ENCODE measurements around the gene DLEC1. TPM values are rescaled to one million over a fixed set of nuclear protein-coding genes. Genes with fewer than 3 reads are reported as not detected.
A peak's percentile ranks its signal among the peaks of the same experiment; 100 is the strongest.

The DLEC1 gene
- total RNA-seq, 4 donors from 2014 or later, result 3.7 to 96.0 (median 7.1) TPM

DNA sequence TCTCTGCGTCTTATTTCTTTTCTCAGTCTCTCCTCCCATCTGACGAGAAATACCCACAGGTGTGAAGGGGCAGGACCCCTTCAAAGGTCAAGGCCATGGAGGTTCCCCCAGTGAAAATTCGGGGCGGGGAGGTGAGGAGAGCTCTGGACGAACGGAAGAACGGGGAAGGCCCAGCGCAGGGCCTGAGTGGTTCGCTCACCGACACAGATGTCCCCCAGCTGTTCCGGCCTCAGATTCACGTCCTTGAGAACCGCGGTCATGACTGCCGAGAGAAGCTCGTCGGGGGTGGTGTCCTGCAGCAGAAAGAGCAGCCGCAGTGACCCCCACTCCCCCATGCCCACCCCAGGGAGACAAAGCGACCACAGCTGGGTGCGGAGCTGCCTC lies 97.4 kb downstream of the DLEC1 start:
- peak overlapping the region; percentile 70 to 98 (median 86) for H3K4me3 ChIP-seq
- H3K9me3 ChIP-seq, result no peaks in the 10 kb centered on the region
- WGBS, 2 donors, result 0 to 1% methylated on average over 14 to 17 of the region's 20 CpGs
- TF ChIP-seq, protein P1, sequence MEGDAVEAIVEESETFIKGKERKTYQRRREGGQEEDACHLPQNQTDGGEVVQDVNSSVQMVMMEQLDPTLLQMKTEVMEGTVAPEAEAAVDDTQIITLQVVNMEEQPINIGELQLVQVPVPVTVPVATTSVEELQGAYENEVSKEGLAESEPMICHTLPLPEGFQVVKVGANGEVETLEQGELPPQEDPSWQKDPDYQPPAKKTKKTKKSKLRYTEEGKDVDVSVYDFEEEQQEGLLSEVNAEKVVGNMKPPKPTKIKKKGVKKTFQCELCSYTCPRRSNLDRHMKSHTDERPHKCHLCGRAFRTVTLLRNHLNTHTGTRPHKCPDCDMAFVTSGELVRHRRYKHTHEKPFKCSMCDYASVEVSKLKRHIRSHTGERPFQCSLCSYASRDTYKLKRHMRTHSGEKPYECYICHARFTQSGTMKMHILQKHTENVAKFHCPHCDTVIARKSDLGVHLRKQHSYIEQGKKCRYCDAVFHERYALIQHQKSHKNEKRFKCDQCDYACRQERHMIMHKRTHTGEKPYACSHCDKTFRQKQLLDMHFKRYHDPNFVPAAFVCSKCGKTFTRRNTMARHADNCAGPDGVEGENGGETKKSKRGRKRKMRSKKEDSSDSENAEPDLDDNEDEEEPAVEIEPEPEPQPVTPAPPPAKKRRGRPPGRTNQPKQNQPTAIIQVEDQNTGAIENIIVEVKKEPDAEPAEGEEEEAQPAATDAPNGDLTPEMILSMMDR (IDR thresholded peaks at IDR 0.05), result no peak
- TF ChIP-seq POLR2A (IDR thresholded peaks at IDR 0.05), result no peak
- TF ChIP-seq EP300 (IDR thresholded peaks at IDR 0.05), result no peak
- no peaks in the 10 kb centered on the region for H3K27me3 ChIP-seq
- DNase-seq (ENCODE audit: low spot score in 2 of 2), result no peak
- H3K36me3 ChIP-seq, result peaks cover 0 to 49% (median 0%) of the 10 kb centered on the region in 3 donors
- H3K4me1 ChIP-seq, result peaks cover 0 to 62% (median 23%) of the 10 kb centered on the region in 4 donors
- H3K27ac ChIP-seq, result peak overlapping the region; percentile 37 to 96 (median 68)

DNA sequence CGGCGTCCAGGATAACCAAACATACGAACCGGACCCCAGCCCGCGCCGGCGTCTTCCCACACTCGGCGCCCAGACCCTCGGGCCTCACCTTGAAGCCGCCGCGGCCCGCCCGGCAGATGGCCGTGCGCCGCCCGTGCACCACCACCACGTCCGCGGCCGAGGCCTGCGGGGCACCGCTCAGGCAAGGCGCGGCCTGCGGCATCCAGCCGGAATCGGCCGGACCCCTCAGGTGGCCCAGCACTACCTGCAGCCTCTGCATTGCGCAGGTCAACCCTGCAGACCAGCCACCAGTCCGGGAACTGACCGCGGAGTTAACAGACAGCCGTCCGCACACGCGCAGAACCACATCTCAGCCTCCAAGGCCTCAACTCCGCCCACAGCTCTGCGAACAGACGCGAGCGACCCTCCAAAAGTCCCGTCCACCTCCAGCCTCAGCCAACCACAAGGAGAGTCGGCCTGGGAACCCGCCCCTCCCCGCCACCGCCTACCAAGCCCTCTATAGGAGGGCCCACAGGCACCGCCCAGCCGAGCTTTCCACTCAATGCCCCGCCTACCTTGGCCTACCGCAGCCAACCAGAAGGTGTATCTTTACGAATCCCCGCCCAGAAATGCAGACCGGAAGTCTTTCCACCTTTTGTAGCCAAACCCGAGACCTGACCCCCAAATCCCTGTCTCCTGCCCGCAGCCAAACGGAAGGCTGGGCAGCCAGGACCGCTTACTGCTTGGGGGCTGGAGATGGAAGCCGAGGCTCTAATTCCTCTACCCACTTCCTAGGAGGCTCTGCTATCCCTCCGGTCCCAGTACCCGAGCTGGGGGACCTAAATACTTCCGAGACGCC lies 98.0 kb downstream of the DLEC1 start, which contains the start of gene ACAA1:
TSS of gene ACAA1 (minus strand) at position 351 of the 838 bp plus-strand sequence. CDS start at position 259, 92 bp downstream.
- Histone ChIP-seq H3K27ac (peak within 1 kb of the TSS; percentile 72 to 96 (median 92)), H3K36me3 (peaks cover 0 to 49% (median 1%) of the 10 kb centered on the region in 3 donors), H3K27me3 (no peaks in the 10 kb centered on the region), H3K9me3 (no peaks in the 10 kb centered on the region), H3K4me3 (peak within 1 kb of the TSS; percentile 70 to 98 (median 88)), H3K4me1 (peaks cover 0 to 62% (median 23%) of the 10 kb centered on the region in 4 donors)
- DNase-seq (ENCODE audit: low spot score in 2 of 2), result peak; percentile 99
- WGBS, 2 donors, result 0% methylated on average over 26 to 33 of the region's 66 CpGs
- peak; percentile 73 to 96 for TF ChIP-seq EP300 (IDR thresholded peaks at IDR 0.05)
- TF ChIP-seq, protein P1 (IDR thresholded peaks at IDR 0.05), result peak in 3 of 5 experiments; percentile 15 to 49 (median 24)
- TF ChIP-seq POLR2A (IDR thresholded peaks at IDR 0.05), result peak; percentile 84 to 88

GRCh38 chr3:38137615-38138348 lies 98.8 kb downstream of the DLEC1 start:
- H3K27ac ChIP-seq, result peak overlapping the region; percentile 72 to 96 (median 92)
- H3K4me3 ChIP-seq, result peak overlapping the region; percentile 70 to 98 (median 88)
- WGBS, 2 donors, result 11 to 18% methylated on average over 19 to 22 of the region's 22 CpGs
- TF ChIP-seq EP300 (IDR thresholded peaks at IDR 0.05), result no peak
- TF ChIP-seq POLR2A (IDR thresholded peaks at IDR 0.05), result no peak
- TF ChIP-seq, protein P1 (IDR thresholded peaks at IDR 0.05), result no peak
- peaks cover 0 to 48% (median 4%) of the 10 kb centered on the region in 3 donors for H3K36me3 ChIP-seq
- peaks cover 0 to 60% (median 23%) of the 10 kb centered on the region in 4 donors for H3K4me1 ChIP-seq
- no peaks in the 10 kb centered on the region for H3K27me3 ChIP-seq
- peak in 1 of 2 donors; percentile 32 for DNase-seq (ENCODE audit: low spot score in 2 of 2)
- no peaks in the 10 kb centered on the region for H3K9me3 ChIP-seq

DNA sequence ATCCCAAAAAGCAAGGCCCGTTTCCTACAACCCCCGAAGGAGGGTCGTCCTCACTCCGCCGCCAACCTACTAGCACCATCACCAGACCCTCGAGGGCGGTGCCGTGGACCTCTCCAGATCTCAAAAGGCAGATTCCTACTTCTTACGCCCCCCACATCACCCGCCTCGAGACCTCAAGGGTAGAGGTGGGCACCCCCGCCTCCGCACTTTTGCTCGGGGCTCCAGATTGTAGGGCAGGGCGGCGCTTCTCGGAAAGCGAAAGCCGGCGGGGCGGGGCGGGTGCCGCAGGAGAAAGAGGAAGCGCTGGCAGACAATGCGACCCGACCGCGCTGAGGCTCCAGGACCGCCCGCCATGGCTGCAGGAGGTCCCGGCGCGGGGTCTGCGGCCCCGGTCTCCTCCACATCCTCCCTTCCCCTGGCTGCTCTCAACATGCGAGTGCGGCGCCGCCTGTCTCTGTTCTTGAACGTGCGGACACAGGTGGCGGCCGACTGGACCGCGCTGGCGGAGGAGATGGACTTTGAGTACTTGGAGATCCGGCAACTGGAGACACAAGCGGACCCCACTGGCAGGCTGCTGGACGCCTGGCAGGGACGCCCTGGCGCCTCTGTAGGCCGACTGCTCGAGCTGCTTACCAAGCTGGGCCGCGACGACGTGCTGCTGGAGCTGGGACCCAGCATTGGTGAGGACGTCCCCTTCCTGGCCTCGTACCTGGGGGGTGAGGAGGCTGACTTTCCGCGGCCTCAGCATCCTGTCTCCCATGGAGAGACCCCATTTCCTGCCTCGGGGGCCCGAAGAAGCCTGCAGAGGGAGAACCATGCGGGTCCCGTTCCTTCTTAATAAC lies 99.6 kb downstream of the DLEC1 start, which contains the start of gene MYD88:
TSS of gene MYD88 (plus strand) at position 313 of the 842 bp plus-strand sequence. CDS start at position 353, 40 bp downstream.
- H3K36me3 ChIP-seq, result peaks cover 0 to 43% (median 4%) of the 10 kb centered on the region in 3 donors
- peak within 1 kb of the TSS; percentile 70 to 98 (median 88) for H3K4me3 ChIP-seq
- peak; percentile 74 to 75 for DNase-seq (ENCODE audit: low spot score in 2 of 2)
- no peaks in the 10 kb centered on the region for H3K27me3 ChIP-seq
- TF ChIP-seq, protein P1 (IDR thresholded peaks at IDR 0.05), result no peak
- peak in 1 of 2 donors; percentile 58 for TF ChIP-seq EP300 (IDR thresholded peaks at IDR 0.05)
- peak in 1 of 2 donors; percentile 47 for TF ChIP-seq POLR2A (IDR thresholded peaks at IDR 0.05)
- 0 to 3% methylated on average over 34 to 62 of the region's 65 CpGs for WGBS, 2 donors
- H3K9me3 ChIP-seq, result no peaks in the 10 kb centered on the region
- peaks cover 0 to 55% (median 23%) of the 10 kb centered on the region in 4 donors for H3K4me1 ChIP-seq
- H3K27ac ChIP-seq, result peak within 1 kb of the TSS; percentile 72 to 96 (median 92)

Measured in tibial nerve (tissue), 4 donors.